ENCODE data around the gene ANKS6. TPM values are rescaled to one million over a fixed set of nuclear protein-coding genes. Genes with fewer than 3 reads are reported as not detected.

ANKS6 gene
- total RNA-seq, 1 donor from 2014 or later, result 30.9 TPM

GRCh38 chr9:98790134-98790841 is 6.1 kb downstream of the ANKS6 start:
- Mint-ChIP-seq H3K9me3 (no peaks in the 10 kb centered on the region), H3K4me1 (peaks cover 27% of the 10 kb centered on the region), H3K27me3 (ENCODE audit: low read depth) (no peaks in the 10 kb centered on the region), H3K27ac (ENCODE audit: unreplicated experiment) (no peak overlapping the region), H3K4me3 (no peak overlapping the region), H3K36me3 (ENCODE audit: low read depth) (no peaks in the 10 kb centered on the region)
- TF ChIP-seq, protein P1, sequence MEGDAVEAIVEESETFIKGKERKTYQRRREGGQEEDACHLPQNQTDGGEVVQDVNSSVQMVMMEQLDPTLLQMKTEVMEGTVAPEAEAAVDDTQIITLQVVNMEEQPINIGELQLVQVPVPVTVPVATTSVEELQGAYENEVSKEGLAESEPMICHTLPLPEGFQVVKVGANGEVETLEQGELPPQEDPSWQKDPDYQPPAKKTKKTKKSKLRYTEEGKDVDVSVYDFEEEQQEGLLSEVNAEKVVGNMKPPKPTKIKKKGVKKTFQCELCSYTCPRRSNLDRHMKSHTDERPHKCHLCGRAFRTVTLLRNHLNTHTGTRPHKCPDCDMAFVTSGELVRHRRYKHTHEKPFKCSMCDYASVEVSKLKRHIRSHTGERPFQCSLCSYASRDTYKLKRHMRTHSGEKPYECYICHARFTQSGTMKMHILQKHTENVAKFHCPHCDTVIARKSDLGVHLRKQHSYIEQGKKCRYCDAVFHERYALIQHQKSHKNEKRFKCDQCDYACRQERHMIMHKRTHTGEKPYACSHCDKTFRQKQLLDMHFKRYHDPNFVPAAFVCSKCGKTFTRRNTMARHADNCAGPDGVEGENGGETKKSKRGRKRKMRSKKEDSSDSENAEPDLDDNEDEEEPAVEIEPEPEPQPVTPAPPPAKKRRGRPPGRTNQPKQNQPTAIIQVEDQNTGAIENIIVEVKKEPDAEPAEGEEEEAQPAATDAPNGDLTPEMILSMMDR (conservative IDR thresholded peaks at IDR 0.05), result no peak
- no peak for DNase-seq (ENCODE audit: low read depth, low spot score)

GRCh38 chr9:98789483-98790133 is 6.7 kb downstream of the ANKS6 start:
- Mint-ChIP-seq H3K9me3 (no peaks in the 10 kb centered on the region), H3K27me3 (ENCODE audit: low read depth) (no peaks in the 10 kb centered on the region), H3K4me3 (no peak overlapping the region), H3K36me3 (ENCODE audit: low read depth) (no peaks in the 10 kb centered on the region), H3K4me1 (peaks cover 20% of the 10 kb centered on the region), H3K27ac (ENCODE audit: unreplicated experiment) (no peak overlapping the region)
- no peak for DNase-seq (ENCODE audit: low read depth, low spot score)
- TF ChIP-seq, protein P1 (conservative IDR thresholded peaks at IDR 0.05), result no peak

DNA sequence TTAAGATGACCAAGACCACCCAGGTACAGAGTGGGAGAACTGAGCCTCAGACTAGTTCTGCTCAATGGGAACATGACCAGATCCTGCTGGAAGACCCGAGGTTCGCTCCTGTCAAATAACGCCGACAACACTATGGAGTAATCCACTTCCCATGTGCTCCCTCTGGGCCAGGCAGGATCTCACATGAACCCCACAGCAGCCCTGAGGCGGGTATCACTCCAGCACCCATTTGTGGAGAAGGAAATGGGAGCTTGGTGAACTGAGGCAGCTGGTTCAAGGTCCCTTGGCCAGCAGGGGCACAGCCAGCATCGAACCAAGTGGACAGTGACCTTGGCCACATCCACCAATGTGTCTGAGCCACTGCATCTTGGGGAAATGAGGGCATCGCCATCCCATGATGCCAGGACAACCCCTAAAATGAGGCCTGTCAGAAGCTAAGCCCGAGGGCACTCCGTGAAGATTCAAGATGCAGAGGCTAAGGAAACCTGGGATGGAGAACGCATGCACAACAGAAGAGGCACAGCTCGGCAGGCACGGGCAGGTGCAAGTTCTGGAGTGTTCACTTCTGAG is 8.5 kb downstream of the ANKS6 start:
- H3K27me3 Mint-ChIP-seq (ENCODE audit: low read depth), result no peaks in the 10 kb centered on the region
- no peak overlapping the region for H3K4me3 Mint-ChIP-seq
- DNase-seq (ENCODE audit: low read depth, low spot score), result no peak
- no peaks in the 10 kb centered on the region for H3K9me3 Mint-ChIP-seq
- H3K36me3 Mint-ChIP-seq (ENCODE audit: low read depth), result no peaks in the 10 kb centered on the region
- H3K4me1 Mint-ChIP-seq, result peaks cover 14% of the 10 kb centered on the region
- no peak overlapping the region for H3K27ac Mint-ChIP-seq (ENCODE audit: unreplicated experiment)
- TF ChIP-seq, protein P1 (conservative IDR thresholded peaks at IDR 0.05), result no peak

GRCh38 chr9:98786750-98787510 is 9.4 kb downstream of the ANKS6 start:
- H3K36me3 Mint-ChIP-seq (ENCODE audit: low read depth), result peaks cover 3% of the 10 kb centered on the region
- TF ChIP-seq, protein P1 (conservative IDR thresholded peaks at IDR 0.05), result no peak
- no peak for DNase-seq (ENCODE audit: low read depth, low spot score)
- H3K9me3 Mint-ChIP-seq, result no peaks in the 10 kb centered on the region
- H3K4me3 Mint-ChIP-seq, result no peak overlapping the region
- no peaks in the 10 kb centered on the region for H3K27me3 Mint-ChIP-seq (ENCODE audit: low read depth)
- peaks cover 9% of the 10 kb centered on the region for H3K4me1 Mint-ChIP-seq
- peak overlapping the region; percentile 14 for H3K27ac Mint-ChIP-seq (ENCODE audit: unreplicated experiment)

Measured in neural crest cell (in vitro differentiated cells).